Ascending aorta (tissue), 2 donors: ENCODE data around the gene FAM83F. TPM values are rescaled to one million over a fixed set of nuclear protein-coding genes. Genes with fewer than 3 reads are reported as not detected.

ENCODE experiments used
- DNase-seq, 2 donors: peaks; one replicate each; pipeline ENCODE4 v3.0.0-alpha.2; 2019; ENCODE audit warnings: low spot score in 2 of 2
- H3K27ac ChIP-seq, 2 donors: fragments of 200-600 bp; sonication (generic); one replicate each; pipeline ENCODE4 v1.5.1; 2016 to 2017; ENCODE audit warnings: mild to moderate bottlenecking in 1 of 2
- H3K27me3 ChIP-seq: fragments of 200-600 bp; sonication (generic); one replicate; pipeline ENCODE4 v1.5.1; 2017
- H3K36me3 ChIP-seq, 2 donors: fragments of 200-600 bp; sonication (generic); one replicate each; pipeline ENCODE4 v1.5.1; 2016
- H3K4me1 ChIP-seq, 2 donors: fragments of 200-600 bp; sonication (generic); one replicate each; pipeline ENCODE4 v1.5.1; 2016 to 2017; ENCODE audit warnings: mild to moderate bottlenecking in 1 of 2
- H3K4me3 ChIP-seq, 2 donors: fragments of 200-600 bp; sonication (generic); one replicate each; pipeline ENCODE4 v1.5.1; 2016 to 2017; ENCODE audit warnings: mild to moderate bottlenecking in 1 of 2
- H3K9me3 ChIP-seq, 2 donors: fragments of 200-600 bp; sonication (generic); one replicate each; pipeline ENCODE4 v1.5.1; 2016
- intact Hi-C: fragments of 100-400 bp; cut with DNase I; formaldehyde crosslinking; loops from one replicate; pipeline ENCODE4 v1.15.1; 2023
- total RNA-seq: library from RNA; depleted of rRNA; stranded (reverse); fragments of >200 nt; gene quantifications from one replicate; pipeline ENCODE4 v1.1.0, GENCODE V29; 2016
- TF ChIP-seq, protein P1 (sequence below), 3 experiments: fragments of 200-600 bp in 2 of 3; fragments of 450-650 bp in 1 of 3; sonication (generic) in 2 of 3; IDR thresholded peaks; one replicate each; pipeline ENCODE4 v1.5.1; 2016 to 2019; ENCODE audit warnings: antibody characterized with exemption in 3 of 3, mild to moderate bottlenecking in 1 of 3, moderate library complexity in 1 of 3

Gene FAM83F
- total RNA-seq, 1 donor from 2014 or later = not detected

DNA sequence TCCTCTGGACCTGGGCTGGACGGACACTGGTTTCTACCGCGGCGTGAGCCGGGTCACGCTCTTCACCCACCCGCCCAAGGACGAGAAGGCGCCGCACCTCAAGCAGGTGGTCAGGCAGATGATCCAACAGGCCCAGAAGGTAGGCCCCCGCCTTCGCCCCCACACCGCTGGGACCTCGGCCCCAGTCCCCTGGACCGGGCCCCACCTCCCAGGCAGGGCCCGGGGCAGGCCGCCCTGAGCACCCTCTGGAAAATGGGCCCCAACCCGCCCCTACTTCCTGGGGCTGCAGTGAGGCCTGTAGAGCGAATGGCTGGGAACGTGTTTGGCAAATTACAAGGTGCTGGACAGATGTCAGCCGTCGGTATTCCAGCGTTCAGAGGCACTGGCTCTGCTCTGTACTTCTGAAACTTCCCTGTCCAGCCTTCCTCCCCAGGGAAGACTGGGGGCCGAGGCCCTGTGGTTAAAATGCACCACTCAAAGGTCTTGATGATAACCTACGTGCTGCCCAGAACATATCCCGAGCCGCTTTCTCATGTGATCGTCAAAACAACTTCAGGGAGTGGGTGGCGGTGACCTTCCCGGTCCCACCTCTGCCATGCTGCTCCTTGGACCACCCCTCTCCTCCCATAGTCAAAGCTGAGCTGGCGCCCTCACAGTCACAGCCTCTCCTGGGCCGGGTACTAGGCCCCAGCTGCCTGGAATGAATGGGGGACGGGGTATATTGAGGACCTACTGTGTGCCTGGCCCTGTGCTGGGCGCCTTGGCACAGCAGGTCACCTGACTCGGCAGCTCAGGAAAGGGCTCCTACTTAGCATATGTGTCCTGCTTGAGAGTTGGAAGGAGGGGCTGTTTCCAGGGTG, 869 bp downstream of the FAM83F start:
- TF ChIP-seq, protein P1, sequence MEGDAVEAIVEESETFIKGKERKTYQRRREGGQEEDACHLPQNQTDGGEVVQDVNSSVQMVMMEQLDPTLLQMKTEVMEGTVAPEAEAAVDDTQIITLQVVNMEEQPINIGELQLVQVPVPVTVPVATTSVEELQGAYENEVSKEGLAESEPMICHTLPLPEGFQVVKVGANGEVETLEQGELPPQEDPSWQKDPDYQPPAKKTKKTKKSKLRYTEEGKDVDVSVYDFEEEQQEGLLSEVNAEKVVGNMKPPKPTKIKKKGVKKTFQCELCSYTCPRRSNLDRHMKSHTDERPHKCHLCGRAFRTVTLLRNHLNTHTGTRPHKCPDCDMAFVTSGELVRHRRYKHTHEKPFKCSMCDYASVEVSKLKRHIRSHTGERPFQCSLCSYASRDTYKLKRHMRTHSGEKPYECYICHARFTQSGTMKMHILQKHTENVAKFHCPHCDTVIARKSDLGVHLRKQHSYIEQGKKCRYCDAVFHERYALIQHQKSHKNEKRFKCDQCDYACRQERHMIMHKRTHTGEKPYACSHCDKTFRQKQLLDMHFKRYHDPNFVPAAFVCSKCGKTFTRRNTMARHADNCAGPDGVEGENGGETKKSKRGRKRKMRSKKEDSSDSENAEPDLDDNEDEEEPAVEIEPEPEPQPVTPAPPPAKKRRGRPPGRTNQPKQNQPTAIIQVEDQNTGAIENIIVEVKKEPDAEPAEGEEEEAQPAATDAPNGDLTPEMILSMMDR (IDR thresholded peaks at IDR 0.05) = no peak
- Histone ChIP-seq H3K9me3 (no peaks in the 10 kb centered on the region), H3K27ac (no peak overlapping the region), H3K4me3 (peak overlapping the region in 1 of 2 donors; percentile 40), H3K36me3 (no peaks in the 10 kb centered on the region), H3K4me1 (peaks cover 0 to 2% of the 10 kb centered on the region in 2 donors), H3K27me3 (peaks cover 15% of the 10 kb centered on the region)
- no peak for DNase-seq
- intact Hi-C loops = no loop called here

DNA sequence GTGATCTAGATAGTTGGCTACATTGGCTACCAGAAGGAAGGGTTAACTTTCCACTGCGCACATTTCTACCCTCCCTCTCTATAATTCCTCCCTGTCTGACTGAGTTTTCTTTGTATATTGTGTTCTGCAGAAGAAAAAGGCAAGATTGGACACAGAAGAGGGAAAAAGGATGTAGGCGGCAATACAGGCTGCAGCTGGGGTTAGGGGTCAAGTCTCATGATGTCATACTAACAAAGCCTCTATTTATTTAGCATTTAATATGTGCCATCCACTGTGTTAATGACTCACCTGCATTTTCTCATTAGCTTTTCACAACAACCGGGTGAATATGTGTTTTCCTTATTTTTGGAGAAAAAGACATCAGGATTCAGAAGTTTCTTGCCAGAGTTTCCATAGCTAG, 2.0 kb downstream of the FAM83F start:
- H3K9me3 ChIP-seq = no peaks in the 10 kb centered on the region

GRCh38 chr22:39997421-39997820, 2.7 kb downstream of the FAM83F start:
- no peak overlapping the region for H3K27ac ChIP-seq
- no peak for DNase-seq
- no peak overlapping the region for H3K4me3 ChIP-seq
- H3K36me3 ChIP-seq = no peaks in the 10 kb centered on the region
- H3K9me3 ChIP-seq = no peaks in the 10 kb centered on the region
- H3K4me1 ChIP-seq = peaks cover 0 to 2% of the 10 kb centered on the region in 2 donors
- H3K27me3 ChIP-seq = peaks cover 15% of the 10 kb centered on the region
- intact Hi-C loops = no loop called here
- TF ChIP-seq, protein P1 (IDR thresholded peaks at IDR 0.05) = no peak

More for the DNA sequence above, 2.0 kb downstream of the FAM83F start:
- Histone ChIP-seq H3K27me3 (peaks cover 15% of the 10 kb centered on the region), H3K27ac (no peak overlapping the region), H3K36me3 (no peaks in the 10 kb centered on the region), H3K4me1 (peaks cover 0 to 2% of the 10 kb centered on the region in 2 donors), H3K4me3 (no peak overlapping the region)
- TF ChIP-seq, protein P1 (IDR thresholded peaks at IDR 0.05) = no peak
- intact Hi-C loops = no loop called here
- no peak for DNase-seq

GRCh38 chr22:39997939-39998726, 3.4 kb downstream of the FAM83F start:
- H3K9me3 ChIP-seq = no peaks in the 10 kb centered on the region
- H3K36me3 ChIP-seq = no peaks in the 10 kb centered on the region
- TF ChIP-seq, protein P1 (IDR thresholded peaks at IDR 0.05) = no peak
- no peak overlapping the region for H3K4me3 ChIP-seq
- H3K27ac ChIP-seq = no peak overlapping the region
- intact Hi-C loops = no loop called here
- no peak for DNase-seq
- peaks cover 0 to 2% of the 10 kb centered on the region in 2 donors for H3K4me1 ChIP-seq
- H3K27me3 ChIP-seq = peaks cover 15% of the 10 kb centered on the region

- Histone ChIP-seq H3K9me3 (no peaks in the 10 kb centered on the region), H3K4me3 (no peak overlapping the region), H3K27me3 (peaks cover 15% of the 10 kb centered on the region), H3K36me3 (no peaks in the 10 kb centered on the region), H3K27ac (no peak overlapping the region), H3K4me1 (peaks cover 0 to 2% of the 10 kb centered on the region in 2 donors)
- intact Hi-C loops = no loop called here
- TF ChIP-seq, protein P1 (IDR thresholded peaks at IDR 0.05) = no peak
- DNase-seq = no peak
Measured at GRCh38 chr22:39999144-39999757, 4.5 kb downstream of the FAM83F start.
